ENCODE measurements around the gene GPC6. TPM values are rescaled to one million over a fixed set of nuclear protein-coding genes. Genes with fewer than 3 reads are reported as not detected.

GPC6 gene
- total and polyA plus RNA-seq, 2 donors (not counting 1 experiment from before 2014, with no cell fraction given) = not detected

GRCh38 chr13:93190006-93190405, 36.6 kb upstream of the GPC6 start:
- Histone ChIP-seq H2AFZ (ENCODE audit: insufficient read depth, low read depth, low read length, poor library complexity, severe bottlenecking) (no peak overlapping the region), H3K4me3 (ENCODE audit: control extremely low read depth in 1 of 5, extremely low read depth in 1 of 5, insufficient read depth in 1 of 5, low read depth in 2 of 5, low read length in 4 of 5) (no peak overlapping the region), H3K4me2 (replicated peaks; ENCODE audit: low read depth, low read length, poor library complexity, severe bottlenecking) (no peak overlapping the region), H3K9me3 (ENCODE audit: control extremely low read depth in 1 of 3, control insufficient read depth in 2 of 3, insufficient read depth in 1 of 3, low read length in 2 of 3) (peaks cover 0 to 7% (median 2%) of the 10 kb centered on the region in 3 donors), H3K36me3 (replicated peaks in 1 of 2; ENCODE audit: control extremely low read depth in 1 of 2, control insufficient read depth in 1 of 2, extremely low read depth in 1 of 2, insufficient read depth in 2 of 2, low read length in 1 of 2) (no peaks in the 10 kb centered on the region), H3K9ac (ENCODE audit: low read length) (no peak overlapping the region), H3K27me3 (replicated peaks in 1 of 4; ENCODE audit: control extremely low read depth in 1 of 4, control insufficient read depth in 3 of 4, insufficient read depth in 4 of 4, low read length in 3 of 4) (no peaks in the 10 kb centered on the region), H3K27ac (ENCODE audit: low read length in 2 of 2) (no peak overlapping the region), H3K4me1 (ENCODE audit: control insufficient read depth in 2 of 2, insufficient read depth in 2 of 2, low read length in 2 of 2) (no peaks in the 10 kb centered on the region), H3K79me2 (ENCODE audit: control insufficient read depth, insufficient read depth, low read length) (no peaks in the 10 kb centered on the region), H4K20me1 (ENCODE audit: control insufficient read depth, insufficient read depth, low read length, poor library complexity, severe bottlenecking) (no peaks in the 10 kb centered on the region)
- Mint-ChIP-seq H3K27ac (no peak overlapping the region), H3K4me1 (no peaks in the 10 kb centered on the region), H3K9me3 (ENCODE audit: insufficient read depth) (peaks cover 5% of the 10 kb centered on the region), H3K4me3 (no peak overlapping the region), H3K27me3 (no peaks in the 10 kb centered on the region)
- ATAC-seq (ENCODE audit: low read depth) (no peak), DNase-seq (no peak)
- intact Hi-C loops (cut with micrococcal nuclease) = no loop called here
- ChIA-PET CTCF (no interaction called here), POLR2A (no interaction called here)
- TF ChIP-seq CTCF (IDR thresholded peaks at IDR 0.05) (no peak), EZH2 (IDR thresholded peaks at IDR 0.05; ENCODE audit: borderline replicate concordance, insufficient read depth, low read depth, low read length, poor library complexity, severe bottlenecking) (no peak)
- WGBS (ENCODE audit: insufficient coverage) = no CpG with 5 or more reads among the region's 2 CpGs

- Mint-ChIP-seq H3K9me3 (ENCODE audit: insufficient read depth) (peaks cover 12% of the 10 kb centered on the region), H3K4me3 (no peak overlapping the region), H3K4me1 (no peaks in the 10 kb centered on the region), H3K27ac (no peak overlapping the region), H3K27me3 (no peaks in the 10 kb centered on the region)
- H3K36me3 ChIP-seq (replicated peaks in 1 of 2; ENCODE audit: control extremely low read depth in 1 of 2, control insufficient read depth in 1 of 2, extremely low read depth in 1 of 2, insufficient read depth in 2 of 2, low read length in 1 of 2) = no peaks in the 10 kb centered on the region
- 98% methylated on average over 4 of the region's 4 CpGs for WGBS (ENCODE audit: insufficient coverage)
- no peak overlapping the region for H3K4me2 ChIP-seq (replicated peaks; ENCODE audit: low read depth, low read length, poor library complexity, severe bottlenecking)
- no peaks in the 10 kb centered on the region for H3K4me1 ChIP-seq (ENCODE audit: control insufficient read depth in 2 of 2, insufficient read depth in 2 of 2, low read length in 2 of 2)
- peaks cover 0 to 11% (median 0%) of the 10 kb centered on the region in 3 donors for H3K9me3 ChIP-seq (ENCODE audit: control extremely low read depth in 1 of 3, control insufficient read depth in 2 of 3, insufficient read depth in 1 of 3, low read length in 2 of 3)
- ChIA-PET CTCF (no interaction called here), POLR2A (no interaction called here)
- H3K27ac ChIP-seq (ENCODE audit: low read length in 2 of 2) = no peak overlapping the region
- no peaks in the 10 kb centered on the region for H4K20me1 ChIP-seq (ENCODE audit: control insufficient read depth, insufficient read depth, low read length, poor library complexity, severe bottlenecking)
- ATAC-seq (ENCODE audit: low read depth) (no peak), DNase-seq (no peak)
- intact Hi-C loops (cut with micrococcal nuclease) = no loop called here
- TF ChIP-seq CTCF (IDR thresholded peaks at IDR 0.05) = no peak
- no peak for TF ChIP-seq EZH2 (IDR thresholded peaks at IDR 0.05; ENCODE audit: borderline replicate concordance, insufficient read depth, low read depth, low read length, poor library complexity, severe bottlenecking)
- H3K79me2 ChIP-seq (ENCODE audit: control insufficient read depth, insufficient read depth, low read length) = no peaks in the 10 kb centered on the region
- H3K27me3 ChIP-seq (replicated peaks in 1 of 4; ENCODE audit: control extremely low read depth in 1 of 4, control insufficient read depth in 3 of 4, insufficient read depth in 4 of 4, low read length in 3 of 4) = no peaks in the 10 kb centered on the region
- no peak overlapping the region for H3K9ac ChIP-seq (ENCODE audit: low read length)
- no peak overlapping the region for H2AFZ ChIP-seq (ENCODE audit: insufficient read depth, low read depth, low read length, poor library complexity, severe bottlenecking)
- H3K4me3 ChIP-seq (ENCODE audit: control extremely low read depth in 1 of 5, extremely low read depth in 1 of 5, insufficient read depth in 1 of 5, low read depth in 2 of 5, low read length in 4 of 5) = no peak overlapping the region
These were observed 32.9 kb upstream of the GPC6 start for GRCh38 chr13:93193682-93194081.

Measured in B cell (primary cell).